DND-41 (cell line): ENCODE results near the gene NUP160.

Experiments
- ATAC-seq: fragments of 200-7000 bp; cut with Tn5 transposase; 3 replicates; pipeline ENCODE4 v1.9.1; 2021; ENCODE audit warnings: low read depth; ENCODE audit not compliant: insufficient read depth
- DNase-seq: peaks from one replicate; pipeline ENCODE4 v3.0.0-alpha.2; 2020
- H2AFZ ChIP-seq: 2 replicates; pipeline ENCODE4 v1.6.0; 2012; ENCODE audit warnings: low read depth, low read length
- H3K27ac ChIP-seq: 2 replicates; pipeline ENCODE4 v1.5.1; 2012; ENCODE audit warnings: low read length, inconsistent platforms
- H3K27me3 ChIP-seq: fragments of 200-600 bp; sonication (generic); 2 replicates; pipeline ENCODE4 v1.6.0; 2012; ENCODE audit warnings: low read length, mild to moderate bottlenecking, inconsistent platforms; ENCODE audit not compliant: insufficient read depth, poor library complexity
- H3K36me3 ChIP-seq: 2 replicates; pipeline ENCODE4 v1.5.1; 2012; ENCODE audit warnings: low read length, inconsistent platforms; ENCODE audit not compliant: insufficient read depth
- H3K4me1 ChIP-seq: 2 replicates; pipeline ENCODE4 v1.5.1; 2012; ENCODE audit warnings: mild to moderate bottlenecking, low read length; ENCODE audit not compliant: insufficient read depth
- H3K4me2 ChIP-seq: 2 replicates; pipeline ENCODE4 v1.6.0; 2012; ENCODE audit warnings: mild to moderate bottlenecking, moderate library complexity, low read length, inconsistent platforms; ENCODE audit not compliant: insufficient read depth
- H3K4me3 ChIP-seq, 2 experiments: fragments of 200-600 bp in 1 of 2; shearing (Covaris generic) in 1 of 2; 2 replicates each; pipeline ENCODE4 v1.5.1; 2012 to 2016; ENCODE audit warnings: inconsistent platforms in 2 of 2, low read length in 2 of 2, mild to moderate bottlenecking in 2 of 2, low read depth in 1 of 2, moderate library complexity in 1 of 2
- H3K79me2 ChIP-seq: 2 replicates; pipeline ENCODE4 v1.6.0; 2012; ENCODE audit warnings: low read length, inconsistent platforms; ENCODE audit not compliant: insufficient read depth
- H3K9ac ChIP-seq: 2 replicates; pipeline ENCODE4 v1.6.0; 2012; ENCODE audit warnings: low read depth, mild to moderate bottlenecking, inconsistent platforms, low read length, moderate library complexity
- H3K9me3 ChIP-seq: 2 replicates; pipeline ENCODE4 v1.5.1; 2012; ENCODE audit warnings: low read length, moderate library complexity, mild to moderate bottlenecking, inconsistent platforms; ENCODE audit not compliant: insufficient read depth, severe bottlenecking
- H4K20me1 ChIP-seq: 2 replicates; pipeline ENCODE4 v1.6.0; 2012; ENCODE audit warnings: low read length; ENCODE audit not compliant: insufficient read depth
- CTCF ChIP-seq: IDR thresholded peaks from 2 replicates; pipeline ENCODE4 v1.5.1; 2012; ENCODE audit warnings: borderline replicate concordance, low read length, moderate library complexity, mild to moderate bottlenecking; ENCODE audit not compliant: poor library complexity, severe bottlenecking; ENCODE audit errors: extremely low read depth
- EZH2 ChIP-seq: IDR thresholded peaks from 3 replicates; pipeline ENCODE4 v1.6.1; 2012; ENCODE audit warnings: borderline replicate concordance, low read depth, mild to moderate bottlenecking, moderate library complexity, low read length, inconsistent platforms; ENCODE audit not compliant: severe bottlenecking

The NUP160 gene

GRCh38 chr11:47786373-47786772 lies 61.8 kb downstream of the NUP160 start:
- Histone ChIP-seq H3K9me3 (no peaks in the 10 kb centered on the region), H3K79me2 (no peaks in the 10 kb centered on the region), H2AFZ (no peak overlapping the region), H3K27me3 (no peaks in the 10 kb centered on the region), H3K4me1 (no peaks in the 10 kb centered on the region), H3K4me2 (no peak overlapping the region), H3K36me3 (peaks cover 87% of the 10 kb centered on the region), H4K20me1 (no peaks in the 10 kb centered on the region), H3K4me3 (no peak overlapping the region), H3K9ac (no peak overlapping the region), H3K27ac (no peak overlapping the region)
- DNase-seq (no peak), ATAC-seq (no peak)
- TF ChIP-seq CTCF (no peak), EZH2 (no peak)

GRCh38 chr11:47784785-47785381 lies 63.3 kb downstream of the NUP160 start:
- Histone ChIP-seq H3K79me2 (no peaks in the 10 kb centered on the region), H3K4me1 (no peaks in the 10 kb centered on the region), H3K27me3 (no peaks in the 10 kb centered on the region), H3K9me3 (no peaks in the 10 kb centered on the region), H3K9ac (no peak overlapping the region), H3K4me3 (no peak overlapping the region), H3K36me3 (peaks cover 86% of the 10 kb centered on the region), H2AFZ (no peak overlapping the region), H3K27ac (no peak overlapping the region), H4K20me1 (no peaks in the 10 kb centered on the region), H3K4me2 (no peak overlapping the region)
- TF ChIP-seq CTCF (no peak), EZH2 (no peak)
- DNase-seq (no peak), ATAC-seq (no peak)

- DNase-seq (no peak), ATAC-seq (no peak)
- Histone ChIP-seq H4K20me1 (no peaks in the 10 kb centered on the region), H3K27ac (no peak overlapping the region), H3K4me2 (no peak overlapping the region), H3K9me3 (no peaks in the 10 kb centered on the region), H3K9ac (no peak overlapping the region), H2AFZ (no peak overlapping the region), H3K36me3 (peaks cover 89% of the 10 kb centered on the region), H3K27me3 (no peaks in the 10 kb centered on the region), H3K4me1 (no peaks in the 10 kb centered on the region), H3K79me2 (no peaks in the 10 kb centered on the region), H3K4me3 (no peak overlapping the region)
- TF ChIP-seq EZH2 (no peak), CTCF (no peak)
These were observed 65.0 kb downstream of the NUP160 start for GRCh38 chr11:47783087-47783610.
